HG03045 (cell line): ENCODE results near the gene LCOR.
"Not testable (repeated sequence)": the region's sequence is repeated elsewhere in the genome, so short reads cannot be mapped to it uniquely, and the experiment has no call there.

Source experiments
- ATAC-seq: cut with Tn5 transposase; IDR thresholded peaks from one replicate; pipeline ENCODE4 v1.9.1; 2021; ENCODE audit warnings: mild to moderate bottlenecking, moderate library complexity; ENCODE audit not compliant: unreplicated experiment

The LCOR gene

DNA sequence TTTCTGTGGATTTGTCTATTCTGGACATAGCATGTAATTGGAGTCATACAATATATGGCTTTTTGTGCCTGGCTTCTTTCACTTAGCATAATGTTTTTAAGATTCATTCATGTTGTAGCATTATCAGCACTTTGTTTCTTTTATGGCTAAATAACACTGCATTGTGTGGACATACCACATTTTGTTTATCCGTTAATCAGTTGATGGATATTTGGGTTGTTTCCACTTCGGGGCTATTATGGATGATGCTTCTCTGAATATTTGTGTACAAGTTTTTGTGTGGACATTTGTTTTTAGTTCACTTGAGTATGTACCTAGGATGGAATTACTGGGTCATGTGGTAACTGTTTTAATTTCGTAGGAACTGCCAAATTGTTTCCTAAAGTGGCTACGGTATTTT, 6.4 kb downstream of the LCOR start:
- ATAC-seq = no peak

GRCh38 chr10:96840841-96841518, 8.9 kb downstream of the LCOR start:
- ATAC-seq = no peak

- ATAC-seq = no peak
Observed at GRCh38 chr10:96842896-96843723, 11.0 kb downstream of the LCOR start.

- ATAC-seq = no peak
Observed at GRCh38 chr10:96843823-96844222, 11.7 kb downstream of the LCOR start.

DNA sequence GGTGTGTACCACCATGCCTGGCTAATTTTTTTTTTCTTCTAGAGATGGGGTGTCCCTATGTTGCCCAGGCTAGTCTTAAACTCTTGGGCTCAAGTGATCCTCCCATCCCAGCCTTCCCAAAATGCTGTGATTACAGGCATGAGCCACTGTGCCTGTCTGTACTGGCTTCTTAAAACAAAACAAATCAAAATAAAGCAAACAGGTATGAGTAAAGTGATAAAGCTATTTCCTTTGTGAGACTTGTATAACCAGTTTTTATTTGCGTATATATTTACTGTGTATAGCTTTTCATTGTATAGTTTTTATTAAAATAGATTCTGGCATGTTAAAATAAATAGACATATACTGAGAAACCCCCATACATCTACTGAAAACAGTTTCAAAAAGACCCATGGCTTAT, 14.3 kb downstream of the LCOR start:
- ATAC-seq = no peak

DNA sequence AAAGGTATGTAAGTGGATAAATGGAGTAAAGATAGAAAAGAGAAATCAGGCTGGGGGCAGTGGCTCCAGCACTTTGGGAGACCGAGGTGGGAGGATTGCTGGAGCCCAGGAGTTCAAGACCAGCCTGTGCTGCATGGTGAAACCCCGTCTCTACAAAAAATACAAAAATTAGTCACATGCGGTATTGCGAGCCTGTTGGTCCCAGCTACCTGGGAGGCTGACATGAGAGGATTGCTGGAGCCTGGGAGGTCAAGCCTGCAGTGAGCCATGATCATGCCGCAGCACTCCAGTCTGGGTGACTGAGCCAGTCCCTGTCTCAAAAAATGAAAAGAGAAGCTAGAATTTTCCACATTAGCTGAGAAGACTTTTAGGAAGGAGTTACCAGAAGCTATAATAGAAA, 14.8 kb downstream of the LCOR start:
- no peak for ATAC-seq

DNA sequence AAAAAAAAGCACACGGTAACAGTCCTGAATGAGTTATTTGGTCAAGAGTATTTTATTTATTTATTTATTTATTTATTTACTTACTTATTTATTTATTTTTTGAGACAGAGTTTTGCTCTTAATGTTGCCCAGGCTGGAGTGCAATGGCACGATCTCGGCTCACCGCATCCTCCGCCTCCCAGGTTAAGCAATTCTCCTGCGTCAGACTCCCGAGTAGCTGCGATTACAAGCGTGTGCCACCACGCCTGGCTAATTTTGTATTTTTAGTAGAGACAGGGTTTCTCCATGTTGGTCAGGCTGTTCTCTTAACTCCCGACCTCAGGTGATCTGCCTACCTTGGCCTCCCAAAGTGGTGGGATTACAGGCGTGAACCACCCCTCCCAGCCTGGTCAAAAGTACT, 15.3 kb downstream of the LCOR start:
- ATAC-seq = not testable (repeated sequence)

DNA sequence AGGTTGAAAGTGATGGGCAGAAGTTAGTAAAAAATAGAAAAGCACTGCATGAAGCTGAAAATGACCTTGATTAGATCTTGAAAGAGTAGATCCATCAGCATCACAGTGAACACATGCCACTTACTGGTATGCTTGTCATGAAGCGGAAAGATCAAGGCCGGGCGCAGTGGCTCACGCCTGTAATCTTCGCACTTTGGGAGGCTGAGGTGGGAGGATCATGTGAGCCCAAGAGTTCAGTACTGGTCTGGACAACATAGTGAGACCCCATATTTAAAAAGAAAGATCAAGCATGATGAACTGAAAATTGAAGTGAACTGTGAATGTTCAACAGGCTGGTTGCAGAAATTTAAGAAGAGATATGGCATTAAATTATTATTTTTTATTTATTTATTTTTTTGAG, 18.0 kb downstream of the LCOR start:
- ATAC-seq = no peak

- ATAC-seq = no peak
Observed at GRCh38 chr10:96850825-96851224, 18.7 kb downstream of the LCOR start.

- ATAC-seq = no peak
Observed at GRCh38 chr10:96851281-96851680, 19.2 kb downstream of the LCOR start.

GRCh38 chr10:96856317-96856716, 24.2 kb downstream of the LCOR start:
- no peak for ATAC-seq

GRCh38 chr10:96857301-96858012, 25.4 kb downstream of the LCOR start:
- ATAC-seq = no peak

DNA sequence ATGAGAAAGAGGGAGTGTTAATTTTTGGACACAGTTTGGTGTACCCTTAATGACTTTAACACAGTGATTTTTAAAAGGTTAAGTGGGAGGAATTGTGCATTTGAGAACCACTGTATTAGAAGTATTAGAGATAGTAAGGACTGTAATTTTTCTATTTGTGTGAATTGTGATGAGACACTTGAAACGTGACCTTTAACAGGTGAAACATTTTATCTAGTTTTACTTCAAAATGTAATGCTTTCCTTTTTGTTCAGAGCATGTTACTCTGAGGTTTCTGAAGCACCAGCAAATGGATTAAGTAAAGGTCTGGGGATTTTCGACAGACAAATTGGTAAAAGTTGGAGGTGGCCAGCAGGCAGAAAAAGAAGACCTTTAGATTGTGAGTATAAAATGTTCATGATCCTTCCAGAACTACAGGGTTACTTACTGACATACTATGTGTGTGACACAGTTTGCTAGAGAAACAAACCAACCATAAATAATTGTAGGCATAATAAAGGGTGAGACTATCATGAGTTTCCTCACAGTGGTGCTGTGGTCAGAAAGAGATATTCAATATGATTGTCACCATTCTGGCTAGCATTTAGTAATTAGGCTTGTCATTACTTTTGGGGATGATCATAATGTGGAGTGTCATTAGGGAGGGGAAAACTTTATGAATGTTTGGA, 26.1 kb downstream of the LCOR start:
- ATAC-seq = no peak

DNA sequence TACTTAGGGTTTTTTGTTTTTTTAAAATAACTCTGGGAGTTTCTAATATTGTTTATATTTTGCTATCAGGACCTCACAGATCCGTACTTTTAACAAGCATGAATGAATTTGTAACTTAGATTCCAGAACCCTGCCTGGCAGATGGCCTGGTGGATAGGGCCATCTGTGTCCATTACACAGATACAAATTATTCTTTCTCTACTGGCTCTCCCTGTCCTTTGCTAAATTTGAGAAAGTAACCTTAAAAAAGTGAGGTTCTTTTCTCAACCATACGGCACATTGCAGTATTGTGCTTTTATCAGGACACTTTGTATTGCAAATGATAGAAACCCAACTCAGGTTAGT, 26.6 kb downstream of the LCOR start:
- ATAC-seq = no peak

DNA sequence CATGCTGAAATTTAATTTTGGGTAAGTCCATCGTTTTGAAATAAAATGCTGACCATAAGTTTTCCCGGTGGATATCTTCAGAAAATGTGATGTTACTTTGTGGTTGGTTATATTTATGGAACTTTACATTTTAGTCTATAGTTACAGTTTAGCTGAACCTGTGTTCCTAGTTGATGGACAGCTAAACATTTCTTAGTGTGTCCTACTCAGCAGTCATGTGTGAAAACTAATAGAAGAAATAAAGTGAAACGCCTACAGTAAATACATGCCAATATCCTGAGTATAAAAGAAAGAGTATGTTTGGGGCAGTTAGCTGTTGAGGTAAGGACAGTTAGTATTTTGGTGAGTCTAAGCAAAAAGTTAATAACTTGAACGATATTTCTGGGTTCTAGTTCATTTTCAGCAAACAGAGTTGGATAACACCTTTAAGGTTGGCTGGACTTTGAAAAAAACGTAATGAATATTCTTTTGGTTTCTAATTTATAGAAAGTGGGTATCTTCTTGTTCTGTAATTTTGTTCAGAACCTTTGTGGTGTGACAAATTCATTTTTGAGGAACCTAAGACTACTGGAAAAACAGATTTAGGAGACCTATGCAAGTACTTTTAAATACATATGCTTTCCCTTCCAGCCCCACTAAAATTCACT, 28.7 kb downstream of the LCOR start:
- no peak for ATAC-seq

DNA sequence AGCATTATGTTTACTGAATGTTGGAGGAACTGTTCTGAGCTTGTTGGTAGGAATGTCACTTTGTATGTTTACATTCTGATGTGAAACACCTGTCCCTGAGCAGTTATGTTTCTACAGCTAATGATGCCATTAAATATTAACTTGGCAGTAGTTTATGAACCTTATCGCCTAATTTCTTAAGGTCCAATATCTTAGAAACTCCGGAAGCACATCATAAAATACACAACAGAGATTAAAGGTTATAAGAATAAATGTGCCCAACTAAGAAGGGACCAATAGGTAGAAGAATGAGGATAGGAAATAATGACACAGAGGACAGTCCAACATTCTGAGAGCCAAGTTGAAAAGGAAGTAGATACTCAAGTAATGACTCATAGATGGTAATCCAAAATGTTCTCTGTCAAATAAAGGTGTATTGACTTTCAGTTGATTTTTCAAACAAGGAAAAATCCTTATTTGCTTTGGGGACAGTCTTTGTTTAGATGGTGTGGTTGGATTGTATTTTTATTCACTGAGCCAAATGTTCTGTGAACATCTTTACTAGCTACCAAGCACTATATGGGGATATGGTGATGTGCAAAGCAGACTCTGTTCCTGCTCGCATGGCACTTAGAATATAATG, 31.9 kb downstream of the LCOR start:
- ATAC-seq = no peak

GRCh38 chr10:96873086-96873485, 41.0 kb downstream of the LCOR start:
- no peak for ATAC-seq

DNA sequence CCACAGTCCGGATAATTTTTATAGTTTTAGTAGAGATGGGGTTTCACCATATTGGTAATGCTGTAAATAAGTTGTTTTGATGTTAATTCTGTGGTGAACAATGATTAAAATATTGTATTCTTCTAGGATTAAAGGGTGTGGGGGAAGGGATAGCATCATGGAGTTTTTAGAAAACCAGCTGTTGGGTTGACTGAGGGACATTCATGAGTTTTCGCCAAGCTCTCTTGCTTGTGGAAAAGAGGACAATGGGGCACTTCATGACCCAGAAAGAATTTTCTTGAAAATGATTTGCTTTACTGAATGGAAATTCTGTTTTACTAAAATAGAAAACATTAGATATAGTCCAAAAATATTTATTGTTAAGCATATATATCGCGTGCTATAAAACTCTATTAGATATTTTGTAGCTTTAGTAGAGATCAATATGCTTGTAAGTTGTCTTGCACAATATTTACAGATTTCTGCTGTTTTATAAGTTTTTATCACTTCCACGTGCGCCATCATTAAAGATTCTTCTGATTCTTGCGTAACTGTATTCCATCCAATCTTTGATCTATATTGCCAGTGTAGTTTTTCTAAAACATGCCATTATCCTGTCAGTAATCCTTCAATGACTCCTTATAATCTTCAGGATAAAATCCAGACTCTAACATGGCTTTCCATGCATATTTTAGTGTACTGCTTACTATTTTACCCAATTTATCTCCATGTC, 41.8 kb downstream of the LCOR start:
- no peak for ATAC-seq

- ATAC-seq = no peak
Observed at GRCh38 chr10:96878057-96878456, 46.0 kb downstream of the LCOR start.

GRCh38 chr10:96880575-96880974, 48.5 kb downstream of the LCOR start:
- ATAC-seq = no peak
